Activated T-helper 2 cell treated with anti-CD3 and anti-CD28 coated beads, Interferon-gamma antibody, Interleukin-2, Interleukin-4, amounts not matched to agents 10 μg/mL and 5 μg/mL and 100 μg/mL, durations not matched to agents 14 hours and 24 hours and 36 hours (primary cell): ENCODE measurements around the gene MAGED4. TPM values are rescaled to one million over a fixed set of nuclear protein-coding genes. Genes with fewer than 3 reads are reported as not detected.
"Not testable (repeated sequence)": the region's sequence is repeated elsewhere in the genome, so short reads cannot be mapped to it uniquely, and the experiment has no call there.

Experiments used
- DNase-seq: peaks from one replicate; pipeline ENCODE4 v3.0.0; 2021; ENCODE audit warnings: low spot score
- H3K27ac Mint-ChIP-seq: one replicate; pipeline ENCODE4 v1.8.0; 2021; ENCODE audit warnings: mixed read lengths
- H3K27me3 Mint-ChIP-seq: one replicate; pipeline ENCODE4 v1.8.0; 2021; ENCODE audit warnings: low read depth, mixed read lengths
- H3K36me3 Mint-ChIP-seq: one replicate; pipeline ENCODE4 v1.8.0; 2021; ENCODE audit warnings: low read depth, mixed read lengths
- H3K4me1 Mint-ChIP-seq: one replicate; pipeline ENCODE4 v1.8.0; 2021; ENCODE audit warnings: low read depth, mixed read lengths
- H3K4me3 Mint-ChIP-seq: one replicate; pipeline ENCODE4 v1.8.0; 2021; ENCODE audit warnings: low read depth, mild to moderate bottlenecking, moderate library complexity, mixed read lengths
- H3K9me3 Mint-ChIP-seq: one replicate; pipeline ENCODE4 v1.8.0; 2021; ENCODE audit warnings: mixed read lengths
- intact Hi-C: fragments of 100-400 bp; cut with micrococcal nuclease; formaldehyde crosslinking; loops from one replicate; pipeline ENCODE4 v1.15.1; 2023
- total RNA-seq: library from RNA; stranded (reverse); gene quantifications from 2 replicates; pipeline ENCODE4 v1.2.3, GENCODE V29; 2022

Gene MAGED4
- not detected in 2 replicates for total RNA-seq

GRCh38 chrX:52184440-52185077 lies at the start of gene MAGED4:
MAGED4 (plus strand) TSS chrX:52184888; CDS start chrX:52185923, 1,035 bp downstream.
- H3K4me3 Mint-ChIP-seq, H3K27ac Mint-ChIP-seq, intact Hi-C loops, H3K36me3 Mint-ChIP-seq, DNase-seq, H3K27me3 Mint-ChIP-seq, H3K4me1 Mint-ChIP-seq, H3K9me3 Mint-ChIP-seq: not testable (repeated sequence)

GRCh38 chrX:52138830-52139544 lies 45.7 kb upstream of the MAGED4 start:
- H3K4me1 Mint-ChIP-seq = no peaks in the 10 kb centered on the region
- no peak overlapping the region for H3K4me3 Mint-ChIP-seq
- no peaks in the 10 kb centered on the region for H3K27me3 Mint-ChIP-seq
- intact Hi-C loops = no loop called here
- H3K36me3 Mint-ChIP-seq = no peaks in the 10 kb centered on the region
- no peaks in the 10 kb centered on the region for H3K9me3 Mint-ChIP-seq
- DNase-seq = no peak
- H3K27ac Mint-ChIP-seq = no peak overlapping the region

GRCh38 chrX:52139545-52139895 lies 45.2 kb upstream of the MAGED4 start:
- no peak for DNase-seq
- Mint-ChIP-seq H3K36me3 (no peaks in the 10 kb centered on the region), H3K4me1 (no peaks in the 10 kb centered on the region), H3K9me3 (no peaks in the 10 kb centered on the region), H3K27ac (no peak overlapping the region), H3K27me3 (no peaks in the 10 kb centered on the region), H3K4me3 (no peak overlapping the region)
- intact Hi-C loops = no loop called here

- H3K4me3 Mint-ChIP-seq = no peak overlapping the region
- no peaks in the 10 kb centered on the region for H3K9me3 Mint-ChIP-seq
- H3K27me3 Mint-ChIP-seq = no peaks in the 10 kb centered on the region
- no peaks in the 10 kb centered on the region for H3K36me3 Mint-ChIP-seq
- intact Hi-C loops = no loop called here
- H3K27ac Mint-ChIP-seq = no peak overlapping the region
- no peak for DNase-seq
- H3K4me1 Mint-ChIP-seq = no peaks in the 10 kb centered on the region
These were observed 44.7 kb upstream of the MAGED4 start for GRCh38 chrX:52140020-52140419.

- DNase-seq, H3K27me3 Mint-ChIP-seq, H3K36me3 Mint-ChIP-seq, H3K9me3 Mint-ChIP-seq, H3K27ac Mint-ChIP-seq, H3K4me3 Mint-ChIP-seq, H3K4me1 Mint-ChIP-seq, intact Hi-C loops: not testable (repeated sequence)
These were observed 34.0 kb upstream of the MAGED4 start for GRCh38 chrX:52150667-52151066.

- DNase-seq, H3K36me3 Mint-ChIP-seq, H3K4me3 Mint-ChIP-seq, H3K9me3 Mint-ChIP-seq, H3K27me3 Mint-ChIP-seq, H3K27ac Mint-ChIP-seq, H3K4me1 Mint-ChIP-seq, intact Hi-C loops: not testable (repeated sequence)
These were observed 24.5 kb upstream of the MAGED4 start for GRCh38 chrX:52160140-52160539.

GRCh38 chrX:52166840-52167239 lies 17.8 kb upstream of the MAGED4 start:
- no peak overlapping the region for H3K27ac Mint-ChIP-seq
- no peak overlapping the region for H3K4me3 Mint-ChIP-seq
- H3K27me3 Mint-ChIP-seq = no peaks in the 10 kb centered on the region
- H3K4me1 Mint-ChIP-seq = no peaks in the 10 kb centered on the region
- no peaks in the 10 kb centered on the region for H3K9me3 Mint-ChIP-seq
- intact Hi-C loops = no loop called here
- DNase-seq = no peak
- H3K36me3 Mint-ChIP-seq = no peaks in the 10 kb centered on the region

GRCh38 chrX:52171055-52171454 lies 13.6 kb upstream of the MAGED4 start:
- H3K27ac Mint-ChIP-seq, H3K36me3 Mint-ChIP-seq, H3K9me3 Mint-ChIP-seq, H3K4me1 Mint-ChIP-seq, H3K27me3 Mint-ChIP-seq, H3K4me3 Mint-ChIP-seq, intact Hi-C loops, DNase-seq: not testable (repeated sequence)

GRCh38 chrX:52185078-52185453 lies 378 bp downstream of the MAGED4 start:
- H3K36me3 Mint-ChIP-seq, H3K9me3 Mint-ChIP-seq, intact Hi-C loops, H3K4me1 Mint-ChIP-seq, H3K27ac Mint-ChIP-seq, H3K4me3 Mint-ChIP-seq, DNase-seq, H3K27me3 Mint-ChIP-seq: not testable (repeated sequence)

GRCh38 chrX:52211405-52211804 lies 26.7 kb downstream of the MAGED4 start:
- H3K9me3 Mint-ChIP-seq, H3K4me1 Mint-ChIP-seq, H3K27me3 Mint-ChIP-seq, H3K36me3 Mint-ChIP-seq, H3K27ac Mint-ChIP-seq, DNase-seq, H3K4me3 Mint-ChIP-seq, intact Hi-C loops: not testable (repeated sequence)

- intact Hi-C loops = no loop called here
- DNase-seq = no peak
- H3K27me3 Mint-ChIP-seq = no peaks in the 10 kb centered on the region
- H3K4me3 Mint-ChIP-seq = no peak overlapping the region
- H3K27ac Mint-ChIP-seq = no peak overlapping the region
- no peaks in the 10 kb centered on the region for H3K9me3 Mint-ChIP-seq
- no peaks in the 10 kb centered on the region for H3K4me1 Mint-ChIP-seq
- no peaks in the 10 kb centered on the region for H3K36me3 Mint-ChIP-seq
These were observed 28.6 kb downstream of the MAGED4 start for GRCh38 chrX:52213276-52213675.

- peaks cover 2% of the 10 kb centered on the region for H3K27me3 Mint-ChIP-seq
- H3K36me3 Mint-ChIP-seq = no peaks in the 10 kb centered on the region
- H3K4me3 Mint-ChIP-seq = no peak overlapping the region
- H3K4me1 Mint-ChIP-seq = no peaks in the 10 kb centered on the region
- intact Hi-C loops = no loop called here
- H3K27ac Mint-ChIP-seq = no peak overlapping the region
- no peaks in the 10 kb centered on the region for H3K9me3 Mint-ChIP-seq
- DNase-seq = no peak
These were observed 31.9 kb downstream of the MAGED4 start for GRCh38 chrX:52216541-52216940.

GRCh38 chrX:52217494-52218160 lies 32.9 kb downstream of the MAGED4 start:
- no peak for DNase-seq
- H3K9me3 Mint-ChIP-seq = no peaks in the 10 kb centered on the region

More at GRCh38 chrX:52217494-52218160, 32.9 kb downstream of the MAGED4 start:
- H3K4me1 Mint-ChIP-seq = no peaks in the 10 kb centered on the region
- no peak overlapping the region for H3K4me3 Mint-ChIP-seq
- intact Hi-C loops = no loop called here
- H3K36me3 Mint-ChIP-seq = no peaks in the 10 kb centered on the region
- peaks cover 2% of the 10 kb centered on the region for H3K27me3 Mint-ChIP-seq
- H3K27ac Mint-ChIP-seq = no peak overlapping the region
